ENCODE results near the gene WRAP53. TPM values are rescaled to one million over a fixed set of nuclear protein-coding genes. Genes with fewer than 3 reads are reported as not detected.

WRAP53 gene
- total and polyA plus RNA-seq, 10 of the 15 experiments (the other 5 are each of a cell fraction or from before 2014, with no cell fraction given), result 1.9 to 42.0 (median 21.9) TPM

GRCh38 chr17:7687072-7687907 is 987 bp upstream of the WRAP53 start, which contains the start of gene TP53:
Gene TP53 (minus strand): TSS chr17:7687490. CDS start chr17:7676594, 10,896 bp downstream.
- ChIA-PET SMC1A (ENCODE audit: uncharacterized antibody, unreplicated experiment) (interaction anchor here (0.6 to 5.1 kb wide), 31 partner anchors 8 to 555 kb away, joined by 3 to 42 read pairs (median 4); partner anchors contain the start of genes ATP1B2, MPDU1, NEURL4 and SAT2), CTCF (interaction anchor here (0.6 to 6.4 kb wide), 60 partner anchors 10 to 641 kb away, joined by 3 to 128 read pairs (median 4); partner anchors contain the start of genes ACAP1, EFNB3, FXR2 and MPDU1), POLR2A (interaction anchor here (0.5 to 4.3 kb wide), 41 partner anchors 33 to 641 kb away, joined by 3 to 35 read pairs (median 4); partner anchors contain the start of genes ACAP1, ATP1B2, CD68 and CYB5D1), RAD21 (ENCODE audit: unreplicated experiment) (interaction anchor here (0.6 to 4.0 kb wide), 36 partner anchors 16 to 696 kb away, joined by 3 to 43 read pairs (median 4); partner anchors contain the start of genes ACAP1, ATP1B2, CD68 and FXR2)
- H3K9me3 ChIP-seq (replicated peaks; ENCODE audit: control insufficient read depth, insufficient read depth, low read length), result no peaks in the 10 kb centered on the region
- no TSS peak for BruUV-seq (replicated peaks)
- FAIRE-seq, result peak; percentile 81
- H3K79me2 ChIP-seq (ENCODE audit: control insufficient read depth, insufficient read depth, low read length), result peaks cover 62% of the 10 kb centered on the region
- no peaks in the 10 kb centered on the region for H4K20me1 ChIP-seq (ENCODE audit: control insufficient read depth, insufficient read depth)
- H3K36me3 ChIP-seq (ENCODE audit: control insufficient read depth in 2 of 2, insufficient read depth in 2 of 2, low read length in 1 of 2), result peaks cover 0 to 9% of the 10 kb centered on the region in 2 experiments; a peak in 1 of 4 replicates
- intact Hi-C loops (cut with micrococcal nuclease; ENCODE audit: unreplicated experiment) (loop anchor here (5.0 to 10.0 kb wide), 5 partner anchors 75 to 382 kb away; partner anchors contain the start of genes CYB5D1, EIF5A, FXR2 and NAA38), in situ Hi-C loops (cut with MboI) (no loop called here)
- peak within 1 kb of the TSS; percentile 92 for H3K4me3 ChIP-seq
- DNase-seq (ENCODE audit: low read depth, low spot score), result peak; percentile 82
- WGBS (ENCODE audit: insufficient coverage, insufficient replicate concordance, low lambda C conversion rate, missing lambda C conversion rate), result 1% methylated on average over 30 of the region's 30 CpGs
- H3K9ac ChIP-seq (ENCODE audit: control insufficient read depth, insufficient read depth, low read length), result peak within 1 kb of the TSS; percentile 100
- no peaks in the 10 kb centered on the region for H3K27me3 ChIP-seq (replicated peaks in 1 of 2; ENCODE audit: control insufficient read depth in 2 of 2, insufficient read depth in 2 of 2, low read length in 1 of 2)
- H3K4me1 ChIP-seq (ENCODE audit: control insufficient read depth, insufficient read depth, low read length), result peaks cover 12% of the 10 kb centered on the region
- H3K4me2 ChIP-seq (ENCODE audit: control insufficient read depth, insufficient read depth), result peak within 1 kb of the TSS; percentile 98
- H3K27ac ChIP-seq (ENCODE audit: control insufficient read depth, insufficient read depth), result peak within 1 kb of the TSS; percentile 100
- ATAC-seq, result peak; percentile 75
- peak within 1 kb of the TSS; percentile 98 for H2AFZ ChIP-seq (ENCODE audit: control insufficient read depth, low read depth, low read length)
- no peak for TF ChIP-seq NFYA (IDR thresholded peaks at IDR 0.05; ENCODE audit: borderline replicate concordance, low read depth, low read length)
- TF ChIP-seq RAD21 (IDR thresholded peaks at IDR 0.05; ENCODE audit: insufficient read depth, low read depth, low read length), result no peak
- TF ChIP-seq KAT2A (conservative IDR thresholded peaks at IDR 0.05; ENCODE audit: control insufficient read depth, low read depth, low read length), result no peak
- TF ChIP-seq EGR1 (IDR thresholded peaks at IDR 0.05; ENCODE audit: borderline replicate concordance in 1 of 2, low read depth in 2 of 2, low read length in 2 of 2), result 0 out of 3 replicates have a peak, but pooled peaks of 1 of the 2 experiments have one; percentile 5
- peak; percentile 95 for TF ChIP-seq MXI1 (IDR thresholded peaks at IDR 0.05; ENCODE audit: low read depth, low read length)
- TF ChIP-seq NR2F1 (conservative IDR thresholded peaks at IDR 0.05), result no peak
- TF ChIP-seq YY1 (IDR thresholded peaks at IDR 0.05; ENCODE audit: low read depth, low read length), result peak; percentile 100
- TF ChIP-seq POLR2AphosphoS5 (IDR thresholded peaks at IDR 0.05; ENCODE audit: low read length), result peak; percentile 99
- TF ChIP-seq SP1 (IDR thresholded peaks at IDR 0.05; ENCODE audit: low read depth, low read length), result peak; percentile 31
- peak; percentile 63 for TF ChIP-seq BCL3 (IDR thresholded peaks at IDR 0.05; ENCODE audit: borderline replicate concordance, insufficient read depth, low read depth, low read length, poor library complexity, severe bottlenecking)
- peak; percentile 100 for TF ChIP-seq POLR2A (IDR thresholded peaks at IDR 0.05; ENCODE audit: low read depth, low read length)
- TF ChIP-seq, protein P1, sequence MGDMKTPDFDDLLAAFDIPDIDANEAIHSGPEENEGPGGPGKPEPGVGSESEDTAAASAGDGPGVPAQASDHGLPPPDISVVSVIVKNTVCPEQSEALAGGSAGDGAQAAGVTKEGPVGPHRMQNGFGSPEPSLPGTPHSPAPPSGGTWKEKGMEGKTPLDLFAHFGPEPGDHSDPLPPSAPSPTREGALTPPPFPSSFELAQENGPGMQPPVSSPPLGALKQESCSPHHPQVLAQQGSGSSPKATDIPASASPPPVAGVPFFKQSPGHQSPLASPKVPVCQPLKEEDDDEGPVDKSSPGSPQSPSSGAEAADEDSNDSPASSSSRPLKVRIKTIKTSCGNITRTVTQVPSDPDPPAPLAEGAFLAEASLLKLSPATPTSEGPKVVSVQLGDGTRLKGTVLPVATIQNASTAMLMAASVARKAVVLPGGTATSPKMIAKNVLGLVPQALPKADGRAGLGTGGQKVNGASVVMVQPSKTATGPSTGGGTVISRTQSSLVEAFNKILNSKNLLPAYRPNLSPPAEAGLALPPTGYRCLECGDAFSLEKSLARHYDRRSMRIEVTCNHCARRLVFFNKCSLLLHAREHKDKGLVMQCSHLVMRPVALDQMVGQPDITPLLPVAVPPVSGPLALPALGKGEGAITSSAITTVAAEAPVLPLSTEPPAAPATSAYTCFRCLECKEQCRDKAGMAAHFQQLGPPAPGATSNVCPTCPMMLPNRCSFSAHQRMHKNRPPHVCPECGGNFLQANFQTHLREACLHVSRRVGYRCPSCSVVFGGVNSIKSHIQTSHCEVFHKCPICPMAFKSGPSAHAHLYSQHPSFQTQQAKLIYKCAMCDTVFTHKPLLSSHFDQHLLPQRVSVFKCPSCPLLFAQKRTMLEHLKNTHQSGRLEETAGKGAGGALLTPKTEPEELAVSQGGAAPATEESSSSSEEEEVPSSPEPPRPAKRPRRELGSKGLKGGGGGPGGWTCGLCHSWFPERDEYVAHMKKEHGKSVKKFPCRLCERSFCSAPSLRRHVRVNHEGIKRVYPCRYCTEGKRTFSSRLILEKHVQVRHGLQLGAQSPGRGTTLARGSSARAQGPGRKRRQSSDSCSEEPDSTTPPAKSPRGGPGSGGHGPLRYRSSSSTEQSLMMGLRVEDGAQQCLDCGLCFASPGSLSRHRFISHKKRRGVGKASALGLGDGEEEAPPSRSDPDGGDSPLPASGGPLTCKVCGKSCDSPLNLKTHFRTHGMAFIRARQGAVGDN (IDR thresholded peaks at IDR 0.05), result peak; percentile 84
- TF ChIP-seq POLR2AphosphoS2 (IDR thresholded peaks at IDR 0.05; ENCODE audit: low read depth, low read length), result peak; percentile 94
- peak; percentile 78 for TF ChIP-seq NKRF (conservative IDR thresholded peaks at IDR 0.05)
- TF ChIP-seq NR2C1 (IDR thresholded peaks at IDR 0.05), result peak; percentile 72
